IPS DF 6.9 (cell line): ENCODE measurements around the gene GAD1.

Experiments
- DNase-seq: peaks from one replicate; pipeline ENCODE4 v3.0.0-alpha.2; 2013; ENCODE audit warnings: low read depth, low spot score
- H3K27ac ChIP-seq: one replicate; pipeline ENCODE4 v1.5.1; 2013; ENCODE audit warnings: low read length, control low read depth
- H3K27me3 ChIP-seq: 2 replicates; pipeline ENCODE4 v1.6.1; 2013; ENCODE audit warnings: mild to moderate bottlenecking, low read length; ENCODE audit not compliant: control insufficient read depth, insufficient read depth
- H3K36me3 ChIP-seq: 2 replicates; pipeline ENCODE4 v1.6.1; 2013; ENCODE audit warnings: low read length; ENCODE audit not compliant: control insufficient read depth, insufficient read depth
- H3K4me1 ChIP-seq: 2 replicates; pipeline ENCODE4 v1.6.1; 2013; ENCODE audit warnings: low read length; ENCODE audit not compliant: control insufficient read depth, insufficient read depth
- H3K4me3 ChIP-seq: 2 replicates; pipeline ENCODE4 v1.5.1; 2013; ENCODE audit warnings: mild to moderate bottlenecking, low read length
- H3K9me3 ChIP-seq: 2 replicates; pipeline ENCODE4 v1.6.1; 2013; ENCODE audit warnings: low read length, inconsistent platforms; ENCODE audit not compliant: control insufficient read depth, insufficient read depth
- WGBS: extraction: QIAGEN DNeasy Blood & Tissue Kit; methylation state at CpG from one replicate; pipeline ENCODE4 v1.1.7; 2013; ENCODE audit warnings: mixed read lengths, missing lambda C conversion rate; ENCODE audit not compliant: insufficient read length, insufficient coverage; 5-methylcytosine and 5-hydroxymethylcytosine counted together

The GAD1 gene

DNA sequence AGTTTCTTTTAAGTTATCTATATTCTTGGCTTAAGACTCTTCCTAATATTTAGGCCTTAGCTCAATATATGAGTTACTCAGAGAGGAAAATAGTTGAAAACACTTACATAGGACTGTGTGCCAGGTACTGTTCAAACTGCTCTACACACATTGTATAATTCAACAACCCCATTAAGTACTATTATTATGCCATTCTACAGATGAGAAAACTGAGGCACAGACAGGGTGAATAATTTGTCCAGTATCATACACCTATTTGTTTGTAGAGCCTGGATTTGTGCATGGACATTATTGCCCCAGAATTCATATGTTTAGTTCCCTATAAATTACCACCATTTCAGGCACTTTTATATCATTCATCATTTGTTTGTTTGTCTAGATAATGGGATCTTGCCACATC lies 17.7 kb upstream of the GAD1 start:
- no peak overlapping the region for H3K27ac ChIP-seq
- no peaks in the 10 kb centered on the region for H3K4me1 ChIP-seq
- H3K36me3 ChIP-seq = no peaks in the 10 kb centered on the region
- H3K27me3 ChIP-seq = no peaks in the 10 kb centered on the region
- H3K4me3 ChIP-seq = no peak overlapping the region
- no peak for DNase-seq
- no peaks in the 10 kb centered on the region for H3K9me3 ChIP-seq

DNA sequence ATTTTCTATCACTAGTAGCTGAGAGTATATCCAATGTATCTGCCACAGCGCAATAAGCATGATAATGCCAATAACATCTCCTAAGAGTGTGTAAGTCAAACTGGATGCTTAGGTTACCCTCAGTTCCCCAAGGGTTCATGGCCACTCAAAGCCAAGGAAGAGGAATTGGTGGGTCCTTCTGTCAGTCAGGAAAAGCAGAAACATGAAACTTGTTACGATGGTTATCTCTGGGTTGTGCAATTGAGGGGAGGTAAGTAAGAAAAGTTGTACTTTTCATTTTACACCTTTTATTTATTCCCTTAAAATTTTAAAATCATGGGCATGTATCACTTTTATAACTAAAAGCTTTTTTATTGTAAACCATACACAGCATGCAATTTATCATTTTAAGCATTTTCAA lies 10.1 kb upstream of the GAD1 start:
- Histone ChIP-seq H3K36me3 (no peaks in the 10 kb centered on the region), H3K4me3 (no peak overlapping the region), H3K9me3 (no peaks in the 10 kb centered on the region), H3K4me1 (no peaks in the 10 kb centered on the region), H3K27ac (no peak overlapping the region), H3K27me3 (no peaks in the 10 kb centered on the region)
- no CpG with 5 or more reads among the region's 2 CpGs for WGBS
- DNase-seq = no peak

DNA sequence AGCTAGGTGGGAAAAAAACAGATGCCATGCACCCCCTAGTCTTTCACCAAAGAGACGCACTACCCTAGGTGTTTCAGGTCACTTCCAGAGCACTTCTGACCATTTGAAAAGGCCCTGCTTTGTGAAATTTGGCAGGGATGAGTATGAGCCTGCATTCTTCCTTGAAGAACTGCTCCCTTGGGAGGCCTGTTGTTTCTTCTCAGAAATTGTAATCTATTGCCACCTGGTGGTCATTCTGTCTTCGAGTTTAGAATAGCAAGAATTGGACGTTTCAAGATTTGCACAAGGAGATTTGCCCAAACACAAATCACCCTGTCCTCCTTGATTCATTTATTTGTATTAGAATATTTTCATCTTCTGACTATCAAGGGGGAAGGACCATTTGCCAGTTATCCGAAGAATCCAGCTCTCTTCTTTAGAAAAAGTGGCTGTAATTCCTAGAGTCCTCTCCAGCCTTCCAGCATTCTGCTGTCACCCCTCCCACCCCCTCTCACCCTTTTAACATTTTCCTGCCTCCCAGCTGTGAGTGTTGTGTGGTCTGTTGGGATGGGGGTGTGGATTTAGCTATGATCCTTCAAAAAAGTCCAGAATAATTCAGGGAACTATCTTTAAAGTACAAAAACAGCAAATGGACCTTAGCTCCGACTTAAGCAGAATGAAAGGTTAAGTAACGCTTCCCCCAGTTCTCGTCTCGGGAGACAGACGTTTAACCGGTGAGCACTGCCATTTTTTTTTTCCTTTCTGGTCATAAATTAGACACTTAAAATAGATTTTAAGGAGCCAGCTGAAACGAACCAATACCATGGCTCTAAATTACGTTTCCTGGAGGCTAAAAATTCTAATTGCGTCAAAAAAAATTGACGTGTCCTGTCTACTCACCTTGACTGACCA lies 3.7 kb upstream of the GAD1 start:
- Histone ChIP-seq H3K27ac (no peak overlapping the region), H3K4me1 (peaks cover 1% of the 10 kb centered on the region; the same call in 1 of the 2 replicates), H3K9me3 (no peaks in the 10 kb centered on the region), H3K27me3 (peaks cover 34% of the 10 kb centered on the region), H3K36me3 (no peaks in the 10 kb centered on the region), H3K4me3 (no peak overlapping the region; the same call in 1 of the 2 replicates)
- no peak for DNase-seq
- no CpG with 5 or more reads among the region's 14 CpGs for WGBS

DNA sequence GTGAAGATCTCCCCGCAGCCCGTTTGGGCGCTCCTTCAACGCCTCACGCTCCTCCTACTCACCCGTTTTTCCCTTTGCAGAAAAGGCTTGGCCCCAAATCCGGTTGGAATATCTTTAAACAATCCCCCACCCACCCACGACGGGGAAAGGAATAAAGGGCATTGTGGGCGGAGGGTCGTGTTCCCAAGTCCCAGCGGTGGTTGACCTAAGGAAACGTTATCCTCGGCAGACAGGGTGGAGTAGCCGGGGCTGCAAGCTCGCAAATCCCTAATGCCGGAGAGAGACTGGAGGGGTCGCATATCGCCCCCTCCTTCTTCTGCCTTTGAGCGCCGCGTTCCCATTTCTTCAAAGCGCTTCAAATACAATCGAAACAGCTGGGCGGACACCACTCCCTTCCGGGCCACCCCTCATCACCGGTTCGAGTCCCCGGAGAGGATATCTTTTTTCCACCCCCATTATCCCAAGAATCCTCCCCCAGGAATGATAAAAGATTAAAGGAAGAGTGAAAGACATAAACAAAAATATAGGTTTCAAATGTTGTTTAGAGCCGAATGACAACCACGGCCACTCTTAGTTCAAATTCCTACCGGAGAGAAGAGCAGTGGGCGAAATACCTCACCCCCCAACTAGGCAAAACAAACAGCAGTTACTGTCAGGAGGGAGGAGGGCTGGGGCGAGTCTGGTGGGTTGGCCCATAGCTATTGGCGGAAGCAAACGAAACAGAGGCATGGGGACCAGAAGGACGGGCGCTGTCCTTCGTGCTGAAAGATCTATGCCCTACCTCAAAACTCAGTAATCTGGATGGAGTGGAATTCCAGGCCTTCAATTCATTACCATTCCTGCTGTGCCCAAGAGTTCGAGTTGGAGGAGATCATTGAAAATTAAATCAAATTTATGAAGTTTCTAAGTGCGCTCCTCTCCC lies 2.8 kb upstream of the GAD1 start:
- Histone ChIP-seq H3K36me3 (no peaks in the 10 kb centered on the region), H3K27ac (no peak overlapping the region), H3K9me3 (no peaks in the 10 kb centered on the region), H3K27me3 (peaks cover 41% of the 10 kb centered on the region), H3K4me1 (peaks cover 1% of the 10 kb centered on the region; the same call in 1 of the 2 replicates), H3K4me3 (peak overlapping the region; percentile 11; the same call in 1 of the 2 replicates)
- WGBS = no CpG with 5 or more reads among the region's 41 CpGs
- no peak for DNase-seq

DNA sequence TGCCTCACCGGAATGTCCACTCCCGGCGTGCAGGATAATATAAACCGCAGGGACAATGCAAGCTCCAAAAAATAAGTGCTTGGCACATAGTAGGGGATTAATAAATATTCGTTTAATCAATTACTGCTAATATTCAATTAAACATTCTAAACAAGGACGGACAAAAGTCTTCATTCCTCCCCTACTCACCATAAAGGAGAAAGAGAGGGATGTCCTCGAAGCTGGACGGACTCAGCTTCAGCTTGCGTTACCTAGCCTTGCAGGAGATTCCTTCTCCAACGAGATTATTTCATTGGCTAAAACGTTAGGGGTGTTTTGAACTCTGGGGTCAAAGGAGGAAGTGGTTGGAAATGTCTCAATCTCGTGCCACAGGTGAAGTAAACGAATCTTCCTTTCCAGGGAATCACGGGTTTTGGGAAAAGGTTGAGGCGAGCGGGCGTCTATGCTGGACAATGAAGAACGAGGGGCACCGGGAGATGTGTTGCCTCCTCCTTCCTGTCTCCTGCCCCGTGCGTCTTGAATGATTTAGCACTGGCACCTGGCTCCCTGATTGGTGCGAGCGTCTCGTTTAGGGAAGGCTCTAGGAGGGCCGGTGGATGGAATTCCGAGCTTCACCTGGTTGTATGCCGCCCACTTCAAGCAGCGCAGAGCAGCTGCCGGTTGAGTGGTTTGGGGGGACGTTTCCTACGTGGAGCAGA lies 2.0 kb upstream of the GAD1 start:
- Histone ChIP-seq H3K4me1 (peaks cover 1% of the 10 kb centered on the region), H3K27ac (no peak overlapping the region), H3K4me3 (peak overlapping the region; percentile 13; the same call in 1 of the 2 replicates), H3K9me3 (no peaks in the 10 kb centered on the region), H3K36me3 (no peaks in the 10 kb centered on the region), H3K27me3 (peaks cover 49% of the 10 kb centered on the region)
- DNase-seq = no peak
- WGBS = no CpG with 5 or more reads among the region's 31 CpGs

DNA sequence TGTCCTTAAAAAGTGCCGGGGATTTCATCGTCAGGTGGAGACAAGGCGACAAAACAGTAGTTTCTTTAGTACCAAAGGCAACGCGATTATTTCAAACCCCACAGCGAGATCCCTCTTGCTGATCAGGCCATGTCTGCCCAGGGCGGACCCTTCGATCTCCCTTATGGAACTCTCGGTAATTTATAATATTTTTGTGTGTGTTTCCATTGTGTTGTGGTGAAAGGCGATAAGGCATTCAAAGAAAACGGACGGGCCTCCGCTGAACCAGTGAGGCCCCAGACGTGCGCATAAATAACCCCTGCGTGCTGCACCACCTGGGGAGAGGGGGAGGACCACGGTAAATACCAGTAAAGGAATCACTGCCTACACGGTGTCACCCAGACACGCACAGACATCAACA lies 1.4 kb upstream of the GAD1 start:
- Histone ChIP-seq H3K9me3 (no peaks in the 10 kb centered on the region), H3K4me3 (peak overlapping the region; percentile 13; the same call in 1 of the 2 replicates), H3K4me1 (peaks cover 1% of the 10 kb centered on the region), H3K36me3 (no peaks in the 10 kb centered on the region), H3K27me3 (peaks cover 54% of the 10 kb centered on the region), H3K27ac (no peak overlapping the region)
- WGBS = no CpG with 5 or more reads among the region's 19 CpGs
- no peak for DNase-seq

DNA sequence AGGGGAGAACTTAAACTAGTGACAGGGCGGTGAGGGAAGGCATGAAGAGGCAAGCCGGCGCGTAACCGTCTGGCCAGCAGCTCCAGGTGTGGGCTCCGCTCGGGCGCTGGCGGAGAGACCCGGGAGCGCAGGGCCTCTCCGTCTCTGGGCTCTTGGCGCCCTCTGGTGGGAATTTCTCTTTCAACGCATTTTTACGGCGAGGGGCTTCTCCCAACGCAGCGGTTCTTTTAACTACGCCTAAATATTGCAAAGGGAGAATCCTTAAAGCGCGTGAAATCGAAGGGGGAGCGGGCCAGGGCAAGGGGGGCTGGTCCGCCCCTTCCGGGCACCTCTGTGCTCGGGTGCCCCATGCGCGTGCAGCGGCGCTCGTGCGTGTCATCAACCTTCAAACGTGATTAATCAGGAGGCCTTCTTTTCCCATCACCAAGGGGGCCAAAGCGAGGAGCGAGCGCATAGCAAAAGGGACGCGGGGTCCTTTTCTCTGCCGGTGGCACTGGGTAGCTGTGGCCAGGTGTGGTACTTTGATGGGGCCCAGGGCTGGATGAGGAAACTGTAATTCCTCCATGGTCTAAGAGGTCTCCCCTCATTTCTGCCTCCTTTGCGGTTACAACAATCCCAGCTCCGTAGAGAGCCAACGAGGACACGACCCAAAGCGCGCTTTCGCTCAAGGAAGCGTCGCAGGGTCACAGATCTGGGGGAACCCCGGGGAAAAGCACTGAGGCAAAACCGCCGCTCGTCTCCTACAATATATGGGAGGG lies 762 bp upstream of the GAD1 start:
- no peak overlapping the region for H3K27ac ChIP-seq
- no peaks in the 10 kb centered on the region for H3K36me3 ChIP-seq
- DNase-seq = no peak
- H3K27me3 ChIP-seq = peaks cover 60% of the 10 kb centered on the region
- no CpG with 5 or more reads among the region's 52 CpGs for WGBS
- peak overlapping the region; percentile 22; the same call in 1 of the 2 replicates for H3K4me3 ChIP-seq
- no peaks in the 10 kb centered on the region for H3K9me3 ChIP-seq
- peaks cover 3% of the 10 kb centered on the region for H3K4me1 ChIP-seq

DNA sequence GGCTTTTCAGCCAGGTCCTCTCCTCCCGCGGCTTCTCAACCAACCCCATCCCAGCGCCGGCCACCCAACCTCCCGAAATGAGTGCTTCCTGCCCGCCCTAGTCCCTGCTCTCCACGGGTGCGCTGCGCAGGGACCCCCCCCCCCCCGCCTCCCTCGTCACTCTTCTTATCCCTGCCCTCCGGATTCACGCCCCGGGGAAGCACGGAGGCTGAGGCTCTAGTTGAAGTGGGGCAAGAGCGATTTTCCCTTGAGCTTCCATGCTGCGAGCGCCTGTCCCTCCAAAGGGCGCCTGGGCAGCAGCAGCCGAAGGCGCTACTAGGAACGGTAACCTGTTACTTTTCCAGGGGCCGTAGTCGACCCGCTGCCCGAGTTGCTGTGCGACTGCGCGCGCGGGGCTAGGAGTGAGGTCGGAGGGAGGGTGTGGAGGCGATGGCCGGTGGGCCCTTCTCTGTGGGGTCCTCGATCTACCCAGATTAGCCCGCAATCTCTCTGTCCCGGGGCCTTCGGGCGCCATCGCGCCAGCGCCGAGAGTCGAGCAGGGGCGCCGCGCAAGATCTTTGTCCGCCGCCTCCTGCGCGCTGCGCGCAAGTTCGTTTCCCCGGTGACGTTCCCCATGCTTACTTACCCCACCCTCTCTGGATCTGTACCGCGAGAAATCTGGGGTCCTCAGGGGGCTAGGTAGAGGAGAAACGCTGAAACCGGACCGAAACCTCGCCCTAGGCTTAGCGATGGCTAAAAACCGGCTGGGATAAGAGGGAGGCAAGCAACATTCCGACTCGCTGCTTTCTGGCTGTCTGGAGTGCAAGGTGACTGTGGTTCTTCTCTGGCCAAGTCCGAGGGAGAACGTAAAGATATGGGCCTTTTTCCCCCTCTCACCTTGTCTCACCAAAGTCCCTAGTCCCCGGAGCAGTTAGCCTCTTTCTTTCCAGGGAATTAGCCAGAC lies 677 bp downstream of the GAD1 start:
- no peak for DNase-seq
- Histone ChIP-seq H3K27ac (no peak overlapping the region), H3K4me1 (peaks cover 7% of the 10 kb centered on the region), H3K36me3 (no peaks in the 10 kb centered on the region), H3K27me3 (peaks cover 75% of the 10 kb centered on the region), H3K9me3 (no peaks in the 10 kb centered on the region), H3K4me3 (peak overlapping the region; percentile 29; the same call in 1 of the 2 replicates)
- WGBS = no CpG with 5 or more reads among the region's 69 CpGs
